HTERT RPE-1 (cell line): ENCODE data around the gene NLRP14.

Experiments
- in situ Hi-C: fragments of 300-500 bp; cut with MboI; formaldehyde crosslinking; loops from 4 replicates; pipeline ENCODE4 v1.14.3; 2020; ENCODE audit warnings: low sequenced_read_pairs

NLRP14 gene

DNA sequence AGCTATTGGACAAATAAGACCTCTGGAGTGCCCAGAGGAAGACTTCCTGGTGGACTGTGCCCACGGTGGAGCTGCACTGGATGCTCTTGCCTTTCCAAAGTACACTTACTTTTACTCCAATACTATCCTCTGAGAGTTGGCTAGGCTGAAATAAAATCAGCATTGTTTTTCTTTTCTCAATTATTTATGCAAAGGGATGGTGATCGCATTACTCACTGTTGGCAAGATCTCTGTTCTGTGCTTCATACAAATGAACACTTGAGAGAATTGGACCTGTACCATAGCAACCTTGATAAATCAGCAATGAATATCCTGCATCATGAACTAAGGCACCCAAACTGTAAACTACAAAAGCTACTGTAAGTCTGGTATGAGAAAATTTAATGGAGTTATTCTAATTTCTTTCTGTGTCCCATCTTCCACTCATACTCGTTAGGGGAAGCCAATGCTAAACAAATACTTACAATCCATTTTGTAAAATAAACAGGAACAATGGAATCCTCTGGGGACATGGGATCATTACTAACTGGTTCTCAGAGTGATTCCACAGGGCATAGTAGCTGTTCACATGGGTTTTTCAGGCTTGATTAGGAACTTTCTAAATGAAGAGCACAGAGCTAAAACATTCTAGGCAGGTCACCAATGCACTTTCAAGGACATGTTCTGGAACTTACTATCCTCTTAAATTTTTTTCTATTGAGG is 26.3 kb downstream of the NLRP14 start:
- in situ Hi-C loops, result no loop called here

DNA sequence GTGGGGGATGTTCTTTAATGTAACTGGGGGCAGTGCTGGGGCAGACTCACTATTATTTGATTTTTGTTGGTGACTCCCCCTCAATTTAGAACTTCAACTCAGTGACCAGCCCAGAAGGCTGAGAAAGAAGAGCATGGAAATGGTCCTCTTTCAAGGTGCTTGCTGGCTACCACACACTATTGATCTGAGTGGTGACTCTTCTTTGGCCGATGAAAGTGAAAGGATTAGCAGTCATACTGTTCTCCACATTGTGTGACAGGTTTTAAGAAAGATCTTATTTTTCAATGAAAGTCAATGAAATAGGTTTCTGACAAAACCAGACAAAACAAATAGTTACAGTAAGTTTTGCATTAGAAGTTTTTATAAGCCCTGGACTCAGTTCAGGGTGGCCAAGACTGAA is 29.9 kb downstream of the NLRP14 start:
- in situ Hi-C loops, result no loop called here

DNA sequence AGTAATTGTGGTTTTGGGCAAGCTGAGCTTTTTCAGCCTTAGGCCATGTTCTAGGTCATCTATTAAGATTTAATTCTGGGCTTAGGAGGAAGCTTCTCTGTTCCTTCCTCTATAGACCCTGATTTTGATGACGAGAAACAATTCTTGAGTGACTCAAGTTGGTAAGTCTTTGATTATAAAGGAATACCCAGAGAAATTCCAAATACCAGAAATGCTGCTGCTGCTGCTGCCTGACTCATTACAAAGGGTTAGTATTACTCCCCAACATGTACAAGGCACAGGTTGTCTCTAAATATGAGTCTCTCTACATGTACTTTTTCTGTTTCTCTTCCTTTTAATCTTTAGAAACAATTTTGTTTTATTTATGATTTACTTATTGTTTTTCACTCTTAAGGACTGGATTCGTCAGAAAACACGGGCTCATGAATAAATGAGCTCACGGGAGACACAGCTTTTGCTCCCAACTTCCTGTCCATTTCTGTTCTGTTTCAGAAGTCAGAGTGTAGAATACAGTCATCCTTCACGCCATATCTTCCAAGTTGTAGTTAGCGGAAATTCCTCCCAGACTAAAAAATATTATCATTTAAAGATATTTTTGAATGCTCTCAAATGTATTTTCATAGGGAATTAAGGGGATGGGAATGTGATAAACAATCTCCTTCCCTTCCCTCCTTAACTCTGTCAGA is 36.7 kb downstream of the NLRP14 start:
- in situ Hi-C loops, result no loop called here

DNA sequence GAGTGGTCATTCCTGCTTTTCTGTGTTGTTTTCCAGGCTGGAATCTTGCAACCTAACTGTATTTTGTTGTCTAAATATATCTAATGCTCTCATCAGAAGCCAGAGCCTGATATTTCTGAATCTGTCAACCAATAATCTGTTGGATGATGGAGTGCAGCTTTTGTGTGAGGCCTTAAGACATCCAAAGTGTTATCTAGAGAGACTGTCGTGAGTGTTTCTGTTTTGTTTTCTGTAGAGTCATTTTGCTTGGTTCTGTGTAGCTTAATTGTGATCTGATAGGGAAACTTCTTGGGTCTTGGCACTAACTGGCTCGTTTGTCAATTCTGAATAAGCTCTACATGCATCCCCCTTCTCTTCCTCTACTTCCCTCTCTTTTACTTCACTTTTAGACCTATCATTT is 37.4 kb downstream of the NLRP14 start:
- in situ Hi-C loops, result no loop called here

DNA sequence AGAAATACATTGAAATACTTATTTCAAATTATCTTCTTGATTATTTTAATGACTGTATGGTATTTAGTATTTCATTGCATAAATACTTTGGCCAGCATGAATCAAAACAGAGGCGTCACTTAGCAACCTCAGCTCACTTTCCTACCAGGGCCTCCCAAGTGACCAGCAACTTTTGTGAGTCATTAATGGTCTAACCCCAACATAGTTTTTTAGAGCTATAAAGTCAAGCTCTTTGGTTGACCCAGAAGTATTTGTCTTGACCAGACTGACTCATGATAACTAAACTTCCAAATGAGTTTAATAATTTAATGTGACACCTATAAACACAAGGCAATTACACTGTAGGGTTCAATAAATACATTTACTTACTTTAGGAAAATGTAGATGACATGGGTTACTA is 40.6 kb downstream of the NLRP14 start:
- in situ Hi-C loops, result no loop called here

DNA sequence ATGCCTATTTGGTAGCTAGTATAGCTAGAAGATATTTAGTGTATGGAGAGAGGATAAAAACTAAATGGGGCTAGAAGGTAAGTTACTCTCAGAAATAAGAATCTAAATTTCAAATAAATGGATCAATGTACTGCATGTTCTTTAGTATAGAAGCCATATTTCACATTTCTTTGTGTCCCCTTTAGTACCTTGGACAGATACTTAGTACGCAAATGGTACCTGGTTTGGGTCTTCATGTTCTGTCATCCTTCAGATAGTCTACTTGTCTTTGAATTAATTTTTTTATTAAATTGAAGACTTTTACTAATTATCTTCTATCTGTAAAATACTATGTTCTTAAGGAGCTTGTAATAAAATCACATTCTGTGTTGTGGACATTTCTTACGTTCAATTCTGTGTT is 42.3 kb downstream of the NLRP14 start:
- in situ Hi-C loops, result no loop called here

DNA sequence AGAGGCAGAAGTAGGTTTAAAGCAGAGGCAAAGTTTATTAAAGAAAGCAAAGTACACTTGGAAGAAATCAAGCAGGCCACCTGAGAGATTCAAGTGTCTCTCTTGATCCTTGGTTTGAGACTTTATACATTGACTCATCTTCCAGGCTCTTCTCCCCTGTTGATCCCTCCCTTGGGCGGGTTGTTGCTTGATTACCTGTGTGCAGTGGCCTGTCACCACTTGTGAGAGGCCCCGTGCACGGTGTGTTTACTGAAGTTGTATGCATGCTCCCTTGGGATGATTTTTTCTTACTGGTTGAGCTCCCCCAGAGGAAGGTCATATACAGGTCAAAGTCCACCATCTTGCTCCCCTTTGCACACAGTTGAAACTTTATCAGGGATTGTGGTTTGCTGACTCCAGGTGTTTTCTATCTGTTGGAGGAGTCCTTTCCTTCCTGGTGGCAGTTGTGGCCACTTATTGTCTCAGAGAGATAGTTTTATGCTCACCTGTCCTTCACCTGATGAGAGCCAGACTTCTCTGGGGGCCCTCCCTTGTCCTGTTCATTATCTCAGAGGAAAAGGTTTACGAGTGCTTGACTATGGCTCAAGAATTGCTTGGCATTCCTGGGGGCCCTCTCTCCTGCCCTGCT is 52.2 kb downstream of the NLRP14 start:
- in situ Hi-C loops, result no loop called here

DNA sequence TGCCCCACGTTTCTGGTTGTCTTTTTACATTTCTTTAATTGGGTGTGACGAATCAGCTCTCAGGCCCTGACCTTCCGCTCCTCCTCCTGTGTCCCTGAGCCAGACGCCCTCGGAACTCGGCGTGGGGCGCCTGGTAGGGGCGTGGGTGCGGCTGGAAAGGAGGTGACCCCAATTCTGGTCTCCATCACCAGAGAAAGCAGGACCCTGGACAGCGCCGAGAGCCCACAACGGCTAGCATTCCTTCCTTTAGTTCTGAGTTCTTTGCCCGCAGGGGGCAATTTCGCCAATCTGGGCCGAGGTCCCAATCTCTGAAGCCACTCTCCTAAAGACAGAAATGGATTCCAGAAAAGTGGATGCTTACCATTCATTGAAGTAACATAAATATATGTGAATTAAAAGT is 56.8 kb downstream of the NLRP14 start:
- in situ Hi-C loops, result no loop called here

DNA sequence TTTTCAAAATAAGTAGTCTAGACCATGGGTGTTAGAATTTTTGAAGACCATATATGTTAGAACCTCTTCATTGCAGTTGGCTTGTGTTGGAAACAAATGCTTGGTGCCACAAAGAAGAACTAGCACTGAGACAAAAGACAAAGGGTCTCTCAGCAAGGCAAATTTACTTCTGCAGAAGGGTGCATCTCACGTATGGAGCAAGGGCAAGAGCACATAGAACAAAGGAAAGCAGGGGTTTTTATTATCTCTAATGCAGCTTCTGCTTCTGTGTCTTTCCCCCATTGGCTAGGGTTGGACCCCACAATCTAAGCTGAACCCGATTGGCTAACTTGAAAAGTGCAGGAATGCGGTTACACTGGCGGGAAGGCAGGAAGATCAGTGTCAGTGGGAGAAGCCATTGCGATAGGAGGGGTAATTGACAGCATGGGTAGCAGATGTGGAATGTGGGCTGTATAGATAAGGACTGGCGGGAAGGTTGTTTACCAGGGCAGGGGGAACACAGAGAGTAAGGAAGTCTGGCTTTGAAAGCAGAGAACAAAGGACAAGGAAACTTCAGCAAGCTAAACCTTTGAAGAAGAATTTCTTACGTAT is 59.4 kb downstream of the NLRP14 start:
- in situ Hi-C loops, result no loop called here

DNA sequence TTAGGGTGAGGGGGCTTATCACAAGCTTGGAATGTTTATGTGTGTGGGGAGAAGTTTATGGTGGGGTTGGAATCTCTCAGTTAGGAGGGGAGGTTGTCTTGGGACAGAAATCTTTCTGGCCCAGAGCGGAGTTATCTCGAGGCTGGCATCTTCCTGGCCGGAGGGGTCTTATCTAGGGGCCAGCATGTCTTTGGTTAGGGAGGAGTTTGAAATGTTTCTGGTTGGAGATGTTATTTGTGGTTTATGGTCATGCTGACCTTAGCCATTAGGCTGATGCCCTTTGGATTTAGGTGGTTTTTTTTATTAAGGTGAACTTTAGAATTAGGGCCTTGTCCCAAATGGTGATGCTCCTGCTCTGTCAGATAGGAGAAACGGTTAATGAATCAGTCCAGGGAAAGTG is 60.6 kb downstream of the NLRP14 start:
- in situ Hi-C loops, result no loop called here

DNA sequence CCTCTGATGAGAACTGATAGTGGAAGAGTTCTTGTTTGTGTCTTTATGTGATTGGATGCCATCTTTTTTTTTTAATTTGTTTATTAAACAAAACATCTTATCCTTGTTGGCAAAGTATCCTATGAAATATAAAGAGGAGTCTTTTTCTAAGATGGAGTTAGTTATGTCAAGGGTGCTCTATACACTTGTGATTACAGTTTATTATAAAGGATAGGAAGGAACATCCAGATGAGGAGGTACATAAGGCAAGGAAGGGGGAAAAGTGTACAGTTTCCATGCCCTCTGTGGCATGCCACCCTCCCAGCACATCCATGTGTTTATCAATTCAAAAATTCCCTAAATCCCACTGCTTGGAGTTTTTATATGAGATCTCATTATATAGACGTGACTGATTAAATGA is 61.2 kb downstream of the NLRP14 start:
- in situ Hi-C loops, result no loop called here

DNA sequence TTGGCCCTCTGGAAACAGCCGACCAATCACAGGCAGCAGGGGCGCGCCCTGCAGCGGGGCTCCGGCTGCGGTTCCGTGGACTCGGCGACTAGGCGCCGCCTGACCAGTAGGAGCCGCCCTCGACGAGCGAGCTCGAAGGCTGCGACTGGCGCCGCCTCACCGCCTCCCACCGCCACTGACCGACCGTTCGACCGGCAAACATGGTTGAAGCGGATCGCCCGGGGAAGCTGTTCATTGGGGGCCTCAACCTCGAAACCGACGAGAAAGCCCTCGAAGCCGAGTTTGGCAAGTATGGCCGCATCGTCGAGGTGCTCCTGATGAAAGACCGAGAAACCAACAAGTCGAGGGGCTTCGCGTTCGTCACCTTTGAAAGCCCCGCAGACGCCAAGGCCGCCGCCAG is 68.6 kb downstream of the NLRP14 start, which contains the start of gene RBMXL2:
Gene RBMXL2 (plus strand): TSS at position 78 of the 400 bp plus-strand sequence. CDS start 123 bp downstream, at position 201.
- in situ Hi-C loops, result no loop called here

DNA sequence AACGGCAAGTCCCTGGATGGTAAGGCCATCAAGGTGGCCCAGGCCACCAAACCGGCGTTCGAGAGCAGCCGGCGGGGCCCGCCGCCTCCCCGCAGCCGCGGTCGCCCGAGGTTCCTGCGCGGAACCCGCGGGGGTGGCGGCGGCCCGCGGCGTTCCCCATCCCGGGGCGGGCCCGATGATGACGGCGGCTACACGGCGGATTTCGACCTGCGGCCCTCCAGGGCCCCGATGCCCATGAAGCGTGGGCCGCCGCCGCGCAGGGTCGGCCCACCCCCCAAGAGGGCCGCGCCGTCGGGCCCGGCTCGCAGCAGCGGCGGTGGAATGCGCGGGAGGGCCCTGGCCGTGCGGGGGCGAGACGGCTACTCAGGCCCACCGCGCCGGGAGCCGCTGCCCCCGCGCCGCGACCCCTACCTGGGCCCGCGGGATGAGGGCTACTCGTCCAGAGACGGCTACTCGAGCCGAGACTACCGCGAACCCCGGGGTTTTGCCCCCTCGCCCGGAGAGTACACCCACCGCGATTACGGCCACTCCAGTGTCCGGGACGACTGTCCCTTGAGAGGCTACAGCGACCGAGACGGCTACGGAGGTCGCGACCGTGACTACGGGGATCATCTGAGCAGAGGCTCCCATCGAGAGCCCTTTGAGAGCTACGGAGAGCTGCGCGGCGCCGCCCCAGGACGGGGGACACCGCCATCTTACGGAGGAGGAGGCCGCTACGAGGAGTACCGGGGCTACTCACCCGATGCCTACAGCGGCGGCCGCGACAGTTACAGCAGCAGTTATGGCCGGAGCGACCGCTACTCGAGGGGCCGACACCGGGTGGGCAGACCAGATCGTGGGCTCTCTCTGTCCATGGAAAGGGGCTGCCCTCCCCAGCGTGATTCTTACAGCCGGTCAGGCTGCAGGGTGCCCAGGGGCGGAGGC is 69.3 kb downstream of the NLRP14 start:
- in situ Hi-C loops, result no loop called here

DNA sequence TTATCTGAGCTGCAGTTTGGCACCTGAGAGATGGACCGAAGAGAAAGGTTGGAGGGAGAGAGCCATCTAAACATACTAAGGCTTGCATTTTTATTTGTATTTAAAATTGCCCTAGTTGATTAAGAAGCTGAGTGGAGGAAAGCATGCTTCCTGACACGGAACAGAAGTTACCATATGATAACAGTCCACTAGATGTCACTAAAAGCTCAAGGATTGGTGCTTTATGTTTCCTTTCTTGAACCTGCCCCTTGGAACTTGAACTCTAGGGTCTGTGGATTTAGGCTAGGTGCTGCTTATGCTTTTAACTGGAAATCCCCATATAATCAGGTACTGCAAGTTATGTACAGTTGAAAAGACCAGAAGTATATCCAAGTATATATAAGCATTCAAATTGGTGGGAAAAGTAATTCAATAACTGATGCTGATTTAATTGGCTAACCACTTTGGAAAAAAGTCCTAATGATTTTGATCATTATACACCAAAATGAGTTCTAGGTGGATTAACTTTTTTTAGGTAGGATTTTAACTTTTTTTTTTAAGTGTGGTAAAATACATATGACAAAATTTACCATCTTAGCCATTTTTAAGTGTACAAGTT is 78.1 kb downstream of the NLRP14 start:
- in situ Hi-C loops, result no loop called here

DNA sequence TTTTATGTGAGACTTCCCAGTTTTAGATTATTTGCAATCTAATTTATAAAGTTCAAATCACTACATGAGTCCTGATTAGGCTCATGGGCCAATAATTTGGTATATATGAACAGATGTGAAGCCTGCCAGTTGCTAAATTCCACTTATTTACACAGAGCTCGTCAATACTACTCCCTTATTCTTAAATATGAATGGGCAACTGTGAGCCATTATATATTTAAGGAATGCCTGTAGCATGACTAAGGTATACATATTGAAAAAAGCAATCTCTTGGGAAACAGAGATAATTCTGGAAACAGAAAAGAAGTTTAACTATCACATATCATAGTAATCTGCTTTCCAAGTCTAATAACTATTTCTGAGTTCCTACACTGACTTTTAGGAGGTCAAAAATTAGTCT is 95.5 kb downstream of the NLRP14 start:
- in situ Hi-C loops, result no loop called here

DNA sequence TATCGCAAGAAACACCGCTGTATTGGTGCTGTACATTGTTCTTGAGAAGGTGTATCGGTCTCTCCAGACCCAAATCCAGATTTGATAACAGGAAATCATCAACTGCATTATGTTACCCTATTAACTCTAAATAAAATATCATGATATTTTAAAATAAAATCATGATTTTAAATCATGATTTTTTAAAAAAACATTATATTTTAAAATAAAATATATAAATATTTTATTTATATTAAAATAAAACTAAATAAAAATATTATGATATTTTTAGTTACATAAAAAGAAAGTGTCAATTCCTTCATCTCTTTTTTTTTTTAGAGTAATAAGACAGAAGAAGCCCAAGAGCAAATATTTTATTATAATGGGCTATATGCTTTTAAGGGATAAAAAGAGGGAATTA is 96.1 kb downstream of the NLRP14 start:
- in situ Hi-C loops, result no loop called here
